ENCODE measurements around the gene MRPL18.

MRPL18 gene

DNA sequence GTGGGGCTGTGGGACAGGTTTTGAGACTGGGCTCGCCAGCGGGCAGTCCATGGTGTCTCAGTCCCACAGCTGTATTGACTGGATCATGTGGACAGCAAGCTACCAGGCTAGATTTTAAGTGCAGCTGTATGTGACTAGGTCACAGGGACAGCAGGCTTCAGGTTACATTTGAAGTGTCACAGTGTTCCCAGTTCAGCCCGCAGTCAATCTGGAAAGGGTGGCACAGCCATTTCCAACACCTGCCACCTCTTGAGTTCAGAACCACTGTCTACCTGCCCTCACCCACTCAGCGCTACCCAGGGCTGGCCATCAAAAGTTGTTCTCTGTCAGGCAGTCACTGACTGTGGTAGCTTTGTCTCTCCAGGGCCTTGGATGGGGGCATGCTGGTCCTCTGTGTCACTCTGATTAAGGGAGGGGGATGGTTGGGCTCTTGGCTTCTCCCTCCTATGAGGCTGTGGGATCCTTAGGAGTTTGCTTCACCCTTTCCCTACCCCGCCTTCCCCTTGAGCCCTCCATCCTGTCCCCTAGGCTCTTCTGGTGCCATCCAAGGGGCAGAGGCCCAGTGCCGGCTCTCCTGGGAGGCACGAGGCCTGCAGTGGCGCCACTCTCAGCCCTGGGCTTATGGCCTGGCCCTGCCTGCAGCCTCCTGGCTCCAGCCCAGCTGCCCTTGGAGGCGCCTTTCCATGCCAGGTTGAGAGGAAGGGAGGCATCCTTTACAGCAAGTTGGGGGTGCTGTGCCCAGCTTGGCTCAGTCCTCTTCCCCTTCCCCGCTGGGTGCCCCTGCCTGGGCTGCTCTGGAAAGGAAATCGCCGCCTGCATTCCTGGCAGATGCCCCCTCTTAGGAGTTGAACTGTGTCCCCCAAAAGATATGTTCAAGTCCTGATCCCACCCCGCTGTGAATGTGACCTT, 54.7 kb downstream of the MRPL18 start:
- DNase-seq (ENCODE audit: low spot score): no peak

Data from AG08395 (cell line).